Measurements from ENCODE around the gene DNAJC27.

The DNAJC27 gene

GRCh38 chr2:24970483-24971285, 1.1 kb downstream of the DNAJC27 start:
- no peak for DNase-seq (ENCODE audit: low read depth)

GRCh38 chr2:24969784-24970183, 2.0 kb downstream of the DNAJC27 start:
- no peak for DNase-seq (ENCODE audit: low read depth)

GRCh38 chr2:24961903-24962302, 9.9 kb downstream of the DNAJC27 start:
- DNase-seq (ENCODE audit: low read depth): no peak

GRCh38 chr2:24959761-24960160, 12.0 kb downstream of the DNAJC27 start:
- no peak for DNase-seq (ENCODE audit: low read depth)

GRCh38 chr2:24958411-24958935, 13.3 kb downstream of the DNAJC27 start:
- no peak for DNase-seq (ENCODE audit: low read depth)

GRCh38 chr2:24957976-24958375, 13.8 kb downstream of the DNAJC27 start:
- DNase-seq (ENCODE audit: low read depth): no peak

- DNase-seq (ENCODE audit: low read depth): no peak
Observed at GRCh38 chr2:24957221-24957620, 14.5 kb downstream of the DNAJC27 start.

GRCh38 chr2:24955921-24956320, 15.8 kb downstream of the DNAJC27 start:
- no peak for DNase-seq (ENCODE audit: low read depth)

GRCh38 chr2:24955232-24955631, 16.5 kb downstream of the DNAJC27 start:
- no peak for DNase-seq (ENCODE audit: low read depth)

GRCh38 chr2:24950102-24950501, 21.7 kb downstream of the DNAJC27 start:
- DNase-seq (ENCODE audit: low read depth): no peak

- DNase-seq (ENCODE audit: low read depth): no peak
Observed at GRCh38 chr2:24948506-24948905, 23.2 kb downstream of the DNAJC27 start.

- no peak for DNase-seq (ENCODE audit: low read depth)
Observed at GRCh38 chr2:24947561-24948157, 24.1 kb downstream of the DNAJC27 start.

- no peak for DNase-seq (ENCODE audit: low read depth)
Observed at GRCh38 chr2:24945907-24946306, 25.8 kb downstream of the DNAJC27 start.

- DNase-seq (ENCODE audit: low read depth): no peak
Observed at GRCh38 chr2:24943427-24944053, 28.2 kb downstream of the DNAJC27 start.

- DNase-seq (ENCODE audit: low read depth): no peak
Observed at GRCh38 chr2:24939353-24939752, 32.4 kb downstream of the DNAJC27 start.

GRCh38 chr2:24937236-24937635, 34.5 kb downstream of the DNAJC27 start:
- no peak for DNase-seq (ENCODE audit: low read depth)

GRCh38 chr2:24935145-24935544, 36.6 kb downstream of the DNAJC27 start:
- DNase-seq (ENCODE audit: low read depth): no peak

- DNase-seq (ENCODE audit: low read depth): no peak
Observed at GRCh38 chr2:24932715-24933114, 39.0 kb downstream of the DNAJC27 start.

- DNase-seq (ENCODE audit: low read depth): no peak
Observed at GRCh38 chr2:24930768-24931167, 41.0 kb downstream of the DNAJC27 start.

- no peak for DNase-seq (ENCODE audit: low read depth)
Observed at GRCh38 chr2:24929230-24929629, 42.5 kb downstream of the DNAJC27 start.

GRCh38 chr2:24928036-24928435, 43.7 kb downstream of the DNAJC27 start:
- no peak for DNase-seq (ENCODE audit: low read depth)

- peak; percentile 24 for DNase-seq (ENCODE audit: low read depth)
Observed at GRCh38 chr2:24926602-24927252, 45.0 kb downstream of the DNAJC27 start.

GRCh38 chr2:24926220-24926601, 45.5 kb downstream of the DNAJC27 start:
- no peak for DNase-seq (ENCODE audit: low read depth)
